ENCODE results near the gene JHY.

JHY gene

DNA sequence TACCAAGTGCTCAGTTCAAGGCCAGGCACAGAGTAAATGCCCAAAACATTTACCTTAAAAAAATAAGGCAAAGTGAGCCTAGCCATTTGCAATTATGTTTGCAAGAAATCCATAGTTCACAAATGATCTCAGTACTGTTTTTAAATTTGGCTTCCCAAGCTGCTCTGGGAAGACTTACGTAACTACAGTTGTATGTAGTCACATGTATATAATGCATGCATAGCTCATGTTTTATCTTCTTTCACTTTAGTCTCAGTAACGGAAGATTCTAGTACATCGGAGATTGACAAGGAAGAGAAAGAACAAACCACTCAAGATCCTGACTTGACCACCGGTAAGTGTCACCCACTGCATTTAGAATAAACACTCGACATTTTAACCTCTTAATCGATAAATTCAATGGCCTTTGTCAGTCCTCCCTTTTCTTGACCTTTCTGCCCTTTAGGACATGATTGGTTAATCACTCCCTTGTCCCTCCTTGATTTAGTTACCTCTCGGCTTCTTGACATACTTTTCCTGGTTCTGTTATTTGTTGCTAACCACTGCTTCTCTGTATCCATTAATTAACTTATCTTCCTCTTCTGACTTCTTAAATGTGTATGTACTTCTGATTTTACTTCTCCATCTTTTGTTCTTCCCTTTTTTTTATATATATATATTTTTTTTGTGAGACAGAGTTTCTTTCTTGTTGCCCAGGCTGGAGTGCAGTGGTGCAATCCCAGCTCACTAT is 18.0 kb upstream of the JHY start:
- intact Hi-C loops (cut with DNase I): no loop called here
- DNase-seq: no peak

DNA sequence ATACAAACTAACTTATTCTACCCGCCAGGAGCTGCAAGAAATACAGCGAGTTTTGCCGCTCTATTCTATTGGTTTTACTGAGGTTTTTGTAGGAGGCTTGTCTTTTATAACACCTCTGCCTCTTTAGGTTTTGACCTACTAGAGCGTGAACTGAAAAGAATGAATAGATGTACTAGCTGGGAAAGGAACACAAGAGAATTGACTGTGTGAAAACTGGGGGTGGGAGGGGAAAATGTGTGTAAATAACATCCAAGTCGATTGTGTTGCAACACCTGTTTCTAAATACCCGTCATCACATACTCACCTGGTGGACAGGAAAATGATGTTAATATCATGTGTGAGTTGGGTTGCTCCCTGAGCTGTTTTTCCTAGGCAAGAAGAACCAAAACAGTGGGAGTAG is 12.9 kb upstream of the JHY start:
- intact Hi-C loops (cut with DNase I): no loop called here
- no peak for DNase-seq

DNA sequence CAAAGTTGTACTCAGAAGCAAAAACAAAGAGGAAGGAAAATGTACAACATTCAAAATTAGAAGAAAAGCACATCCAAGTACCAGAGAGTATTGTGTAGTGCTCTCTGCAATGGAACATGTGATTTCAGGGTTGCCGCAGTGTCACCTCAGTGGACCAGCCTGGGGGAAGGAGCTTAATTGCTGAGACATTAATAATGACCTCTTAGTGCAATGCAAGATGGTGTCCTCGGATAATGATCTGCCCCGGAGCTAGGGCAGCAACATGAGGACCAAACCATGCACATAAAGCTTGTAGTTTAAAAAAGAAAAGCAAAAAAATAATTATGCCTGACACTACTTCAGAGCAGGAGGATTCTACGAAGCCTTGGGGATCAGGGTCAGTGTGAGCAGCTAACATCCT is 11.3 kb upstream of the JHY start:
- DNase-seq: no peak
- intact Hi-C loops (cut with DNase I): no loop called here

DNA sequence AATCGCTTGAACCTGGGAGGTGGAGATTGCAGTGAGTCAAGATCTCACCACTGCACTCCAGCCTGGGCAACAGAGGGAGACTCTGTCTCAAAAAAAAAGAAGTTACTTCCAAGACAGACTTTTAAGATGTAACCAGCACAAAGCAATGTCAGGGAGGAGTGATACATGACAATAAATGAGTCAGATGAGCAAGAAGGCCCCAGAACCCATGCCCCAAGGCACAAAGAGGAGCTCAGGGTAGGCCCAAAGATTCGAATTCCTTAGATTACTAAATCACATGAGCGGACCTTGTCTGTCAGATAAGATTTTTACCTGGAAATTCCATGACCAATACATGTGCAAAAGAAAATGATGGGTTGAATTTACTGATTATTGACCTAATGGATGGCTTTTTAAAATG is 10.5 kb upstream of the JHY start:
- intact Hi-C loops (cut with DNase I): no loop called here
- DNase-seq: no peak

DNA sequence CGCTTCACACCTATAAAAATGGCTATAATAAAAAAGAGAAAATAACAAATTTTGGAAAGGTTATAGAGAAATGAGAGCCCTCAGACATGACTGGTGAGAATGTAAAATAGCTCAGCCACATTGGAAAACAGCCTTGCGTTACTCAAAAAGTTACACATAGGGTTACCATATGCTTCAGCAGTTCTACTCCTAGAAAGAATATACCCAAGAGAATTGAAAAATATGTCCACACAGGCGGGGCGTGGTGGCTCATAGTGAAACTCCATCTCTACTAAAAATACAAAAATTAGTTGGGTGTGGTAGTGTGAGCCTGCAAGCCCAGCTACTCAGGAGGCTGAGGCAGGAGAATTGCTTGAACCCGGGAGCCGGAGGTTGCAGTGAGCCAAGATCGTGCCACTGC is 7.6 kb upstream of the JHY start:
- intact Hi-C loops (cut with DNase I): no loop called here
- DNase-seq: no peak

DNA sequence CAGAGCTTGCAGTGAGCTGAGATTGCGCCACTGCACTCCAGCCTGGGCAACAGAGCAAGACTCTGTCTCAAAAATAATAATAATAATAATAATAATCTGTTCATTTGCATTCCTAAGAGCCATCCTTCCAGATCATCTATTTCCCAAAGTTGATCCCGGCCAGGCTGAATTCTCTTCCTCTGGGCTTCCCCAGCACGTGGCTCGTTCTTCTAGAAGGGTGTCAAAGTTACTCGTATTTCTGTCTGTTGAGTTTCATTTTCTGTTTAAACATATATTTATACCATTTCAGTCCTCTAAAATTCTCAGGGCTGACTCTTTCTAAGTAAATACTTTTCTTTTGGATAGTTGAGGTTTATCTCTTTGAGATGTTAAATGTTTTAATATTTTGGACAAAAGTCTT is 4.8 kb upstream of the JHY start:
- no peak for DNase-seq
- intact Hi-C loops (cut with DNase I): no loop called here

DNA sequence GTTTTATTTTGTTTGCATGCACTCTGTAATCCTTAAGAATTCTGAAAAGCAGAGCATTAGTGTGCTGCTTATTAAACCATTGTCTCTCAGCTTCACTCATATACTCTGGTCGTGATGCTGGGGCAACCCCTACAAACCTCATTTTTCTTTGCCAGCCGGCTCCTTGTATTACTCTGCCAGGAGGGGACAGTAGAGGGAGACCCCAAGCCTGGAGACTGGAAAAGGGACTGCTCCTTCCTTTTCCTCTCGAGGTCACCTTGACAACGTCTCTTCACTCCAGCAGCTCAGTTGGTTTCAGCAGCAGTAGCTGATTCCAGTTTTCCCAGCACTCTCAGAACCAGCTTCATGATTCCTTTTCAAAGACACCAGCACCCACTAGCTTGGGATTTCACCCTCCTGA is 2.8 kb upstream of the JHY start:
- DNase-seq: no peak
- intact Hi-C loops (cut with DNase I): no loop called here

DNA sequence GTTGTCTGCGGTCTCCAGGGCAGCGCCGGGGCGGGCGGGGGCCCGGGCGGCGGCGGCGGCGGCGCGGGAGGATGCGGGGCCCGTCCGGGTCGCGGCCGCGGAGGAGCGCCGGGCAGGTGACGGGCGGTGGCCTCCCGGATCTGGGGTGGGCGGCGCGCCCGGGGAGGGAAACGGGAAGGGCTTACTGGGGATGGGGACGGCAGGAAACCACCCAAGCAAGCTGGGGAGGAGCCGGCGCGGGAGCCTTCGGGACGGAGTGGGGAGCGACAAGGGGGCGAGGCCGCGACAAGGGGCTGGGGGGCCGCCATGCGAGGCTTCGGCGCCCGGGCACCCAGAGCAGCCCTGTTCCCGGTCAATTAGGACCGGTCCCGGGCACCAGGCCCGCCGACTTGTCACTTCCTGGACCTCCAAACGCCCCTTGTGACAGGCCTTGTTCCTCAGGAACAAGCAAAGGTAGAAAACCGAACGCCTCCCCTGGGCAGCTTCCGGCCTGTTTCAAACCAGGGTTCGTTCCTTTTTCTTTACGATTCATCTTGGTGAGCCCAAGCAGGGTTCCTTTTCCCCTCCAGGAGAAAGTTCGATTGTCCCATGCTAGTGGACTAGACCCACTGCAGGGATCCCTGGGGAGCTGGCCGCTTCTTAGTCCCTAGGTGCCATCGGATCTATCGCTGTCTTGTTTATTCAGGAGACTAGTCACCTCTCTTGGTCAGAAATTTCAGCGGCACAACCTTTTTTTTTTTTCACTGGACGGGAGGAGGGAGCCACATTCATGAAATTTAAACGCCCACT is 492 bp downstream of the JHY start:
- peak in 8 of 10 donors; percentile 17 to 89 (median 29) for DNase-seq
- intact Hi-C loops (cut with DNase I): no loop called here

DNA sequence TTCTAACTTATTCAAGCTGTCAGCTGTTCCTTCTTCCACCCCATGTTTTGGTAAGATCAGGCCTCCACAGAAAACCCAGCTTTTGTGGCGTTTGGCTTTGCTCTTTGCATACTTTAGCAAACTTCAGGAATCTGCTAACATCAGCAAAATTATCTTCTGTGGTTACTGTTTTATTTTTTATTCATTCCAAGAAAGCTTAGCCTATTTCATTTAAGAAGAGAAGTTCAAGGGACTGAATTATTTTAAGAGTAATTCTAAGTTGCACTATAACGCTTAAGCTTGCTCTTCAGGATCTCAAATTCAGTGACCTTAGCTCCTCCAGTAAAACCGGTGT is 1.1 kb downstream of the JHY start:
- no peak for DNase-seq
- intact Hi-C loops (cut with DNase I): no loop called here

DNA sequence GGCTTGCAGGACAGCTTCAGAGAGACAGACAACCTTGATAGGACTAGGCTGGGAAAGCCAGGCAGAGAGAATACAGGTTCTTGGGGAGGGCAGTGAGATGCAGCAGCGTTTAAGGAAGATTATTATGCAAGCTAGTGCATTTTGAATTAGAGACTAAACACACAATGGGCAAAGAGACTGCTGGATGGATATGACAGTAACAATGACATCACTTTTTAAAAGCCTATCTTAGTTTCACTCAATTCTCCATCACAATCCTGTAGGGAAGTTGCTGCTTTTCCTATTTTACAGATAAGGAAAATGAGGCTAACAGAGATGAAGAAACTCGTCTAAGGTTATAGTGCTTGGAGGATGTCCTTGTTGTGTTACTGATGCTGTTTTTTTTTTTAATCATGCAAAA is 5.6 kb downstream of the JHY start:
- intact Hi-C loops (cut with DNase I): no loop called here
- no peak for DNase-seq

DNA sequence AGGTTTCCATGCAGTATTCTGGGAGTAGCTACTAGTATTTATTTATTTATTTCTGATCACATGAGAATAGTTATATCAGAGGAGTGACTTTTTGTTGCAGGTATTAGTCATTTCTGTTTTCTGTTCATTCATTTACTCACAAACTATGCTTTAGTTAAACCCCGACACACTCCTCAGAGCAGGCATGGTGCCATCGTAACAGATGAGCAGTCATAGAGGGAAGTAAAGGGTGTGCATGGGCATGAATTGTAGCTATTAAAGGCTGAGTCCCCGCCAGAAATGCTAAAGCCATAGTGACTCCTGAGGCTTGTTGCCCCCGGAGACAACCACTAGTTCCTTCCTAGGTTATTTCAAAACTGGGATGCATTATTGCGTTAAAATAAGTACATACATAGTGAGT is 10.6 kb downstream of the JHY start:
- intact Hi-C loops (cut with DNase I): no loop called here
- DNase-seq: no peak

DNA sequence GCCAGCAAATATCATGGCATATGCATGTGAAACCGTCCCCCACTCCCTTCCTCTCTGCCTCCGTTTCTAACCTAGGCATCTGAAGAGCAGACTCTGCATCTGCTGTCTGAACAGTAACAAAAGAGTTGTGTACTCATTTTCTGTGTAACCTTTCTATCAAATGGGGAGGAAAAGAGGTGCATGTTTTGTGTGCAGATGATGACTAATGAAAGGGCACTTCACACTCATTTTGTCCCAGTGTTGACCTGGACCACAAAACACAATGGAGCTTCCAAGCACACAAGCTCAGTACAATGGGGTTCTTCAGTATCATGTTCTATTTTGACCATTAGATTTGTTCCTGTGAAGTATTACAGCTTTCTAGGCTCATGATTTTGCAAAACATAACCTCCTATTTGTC is 13.0 kb downstream of the JHY start:
- intact Hi-C loops (cut with DNase I): no loop called here
- DNase-seq: no peak

DNA sequence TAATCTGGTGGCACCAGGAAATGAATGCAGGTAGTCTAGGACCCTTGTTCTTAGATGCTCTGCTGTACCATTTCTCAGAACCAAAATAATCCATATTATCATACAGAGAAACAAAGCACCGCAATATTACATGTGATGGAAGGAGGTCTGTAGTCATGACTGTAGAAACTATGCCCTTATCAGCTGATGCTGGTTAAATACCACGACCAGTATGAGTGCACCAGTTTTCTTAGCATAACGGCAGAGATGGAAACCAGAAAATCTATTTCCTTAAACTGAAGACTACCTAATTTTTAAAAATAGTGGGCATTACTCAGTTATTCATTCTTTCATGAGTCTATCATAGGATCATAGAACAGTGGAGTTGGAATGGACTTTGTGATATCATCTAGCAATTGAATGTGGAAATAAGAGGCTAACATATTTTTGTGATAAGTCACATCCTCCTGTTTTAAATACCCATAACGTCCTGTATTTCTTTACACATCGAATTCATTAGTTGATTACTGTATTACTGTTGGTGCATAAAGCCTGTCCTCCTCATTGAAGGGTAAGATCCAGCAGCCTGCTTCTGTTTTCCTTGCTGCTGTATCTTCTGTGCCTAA is 15.1 kb downstream of the JHY start:
- no peak for DNase-seq
- intact Hi-C loops (cut with DNase I): no loop called here

DNA sequence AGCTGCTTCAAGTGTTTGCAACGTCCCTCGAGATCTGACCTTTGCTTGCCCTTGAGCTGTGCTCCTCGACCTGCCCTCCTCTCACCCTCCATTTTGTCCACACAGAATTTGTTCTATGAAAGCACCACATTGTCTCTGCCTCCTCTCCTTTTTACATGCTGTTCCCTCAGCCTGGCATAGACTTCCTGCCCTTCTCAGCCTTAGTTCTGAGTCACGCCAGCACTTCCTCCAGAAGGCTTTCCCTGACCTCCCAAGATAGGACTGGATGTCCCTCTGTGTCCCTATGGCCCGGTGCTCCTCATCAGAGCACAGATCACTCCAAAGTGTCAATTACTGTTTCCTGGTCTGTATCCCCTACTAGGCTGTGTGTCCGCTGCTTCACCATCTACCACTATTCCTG is 16.2 kb downstream of the JHY start:
- intact Hi-C loops (cut with DNase I): no loop called here
- DNase-seq: no peak

DNA sequence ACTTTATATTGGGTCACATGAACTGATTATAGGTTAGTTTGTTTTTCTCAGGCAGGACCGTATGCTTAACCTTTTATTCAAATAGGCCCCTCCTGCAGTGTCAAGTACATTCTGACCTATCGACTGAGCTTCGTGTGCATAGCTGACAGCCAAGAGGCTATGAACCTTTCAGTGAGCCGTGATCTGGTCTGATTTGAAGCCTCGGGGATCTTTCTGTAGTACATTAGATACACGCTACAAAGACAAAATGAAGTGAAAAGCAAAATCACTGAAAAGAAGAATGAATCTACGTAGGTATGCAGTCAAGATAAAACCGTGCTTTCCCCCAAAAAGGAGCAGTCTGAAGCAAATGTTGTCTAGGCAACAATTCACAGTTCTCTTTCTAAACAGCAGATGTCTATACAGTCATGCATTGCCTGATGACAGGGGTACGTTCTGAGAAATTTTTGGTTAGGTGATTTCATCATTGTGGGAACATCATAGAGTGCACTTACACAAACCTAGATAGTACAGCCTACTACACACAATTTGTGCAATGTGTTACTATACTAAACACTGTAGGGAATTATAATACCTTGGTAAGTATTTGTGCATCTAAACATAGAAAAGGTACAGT is 18.1 kb downstream of the JHY start:
- intact Hi-C loops (cut with DNase I): no loop called here

DNA sequence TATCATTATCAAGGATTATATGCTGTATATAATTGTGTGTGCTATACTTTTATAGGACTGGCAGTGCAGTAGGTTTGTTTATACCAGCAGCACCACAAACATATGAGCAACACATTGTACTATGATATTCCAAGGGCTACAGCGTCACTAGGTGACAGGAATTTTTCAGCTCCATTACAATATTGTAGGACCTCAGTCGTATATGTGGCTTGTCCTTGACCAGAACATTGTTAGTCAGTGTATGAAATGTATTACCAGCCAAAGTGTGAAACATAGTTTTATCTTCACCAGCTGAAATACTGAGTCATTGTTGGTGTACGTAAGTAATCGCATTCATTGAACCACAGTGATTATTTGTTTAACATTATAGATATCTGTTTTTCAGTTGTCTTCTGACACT is 20.4 kb downstream of the JHY start:
- intact Hi-C loops (cut with DNase I): no loop called here
- DNase-seq: no peak

More for the DNA sequence above, 18.1 kb downstream of the JHY start:
- DNase-seq: no peak

DNA sequence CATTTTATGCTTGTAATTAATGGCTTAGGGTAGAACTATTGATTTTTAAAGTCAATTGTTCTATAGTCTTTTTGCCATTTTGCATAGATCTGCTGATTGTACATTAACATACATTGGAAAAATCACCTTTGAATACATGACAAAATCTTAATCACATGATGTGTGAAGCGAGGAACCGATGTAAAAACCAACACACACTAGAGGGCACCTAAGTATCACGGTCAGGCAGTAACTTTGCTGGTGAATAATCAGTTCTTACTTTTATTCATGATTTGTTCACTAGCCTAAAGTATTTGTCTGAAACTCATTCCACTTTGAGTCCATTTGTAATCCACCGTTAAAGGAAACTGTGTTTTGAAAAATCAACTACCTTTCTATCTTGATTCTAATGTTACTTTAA is 28.2 kb downstream of the JHY start:
- intact Hi-C loops (cut with DNase I): loop anchor here (5.0 kb wide), 1 partner anchor 112 kb away; no protein-coding TSS in a partner anchor
- DNase-seq: no peak

DNA sequence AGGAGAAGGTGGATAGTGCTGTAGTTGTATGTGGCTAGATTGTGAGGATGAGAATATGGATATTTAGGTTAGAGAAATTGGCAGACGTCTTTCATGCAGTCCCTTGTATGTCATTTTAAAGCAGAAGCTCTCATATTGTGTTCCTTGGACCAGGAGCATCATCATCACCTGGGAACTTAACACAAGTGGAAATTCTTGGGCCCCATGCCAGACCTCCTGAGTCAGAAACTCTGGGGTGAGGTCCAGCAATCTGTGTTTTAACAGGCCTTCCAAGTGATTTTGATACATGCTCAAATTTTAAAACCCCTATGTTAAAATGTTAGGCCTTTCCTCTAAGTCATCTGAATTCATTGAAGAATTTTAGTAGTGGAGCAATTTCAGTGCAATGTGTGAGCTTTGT is 34.8 kb downstream of the JHY start:
- DNase-seq: no peak
- intact Hi-C loops (cut with DNase I): no loop called here

DNA sequence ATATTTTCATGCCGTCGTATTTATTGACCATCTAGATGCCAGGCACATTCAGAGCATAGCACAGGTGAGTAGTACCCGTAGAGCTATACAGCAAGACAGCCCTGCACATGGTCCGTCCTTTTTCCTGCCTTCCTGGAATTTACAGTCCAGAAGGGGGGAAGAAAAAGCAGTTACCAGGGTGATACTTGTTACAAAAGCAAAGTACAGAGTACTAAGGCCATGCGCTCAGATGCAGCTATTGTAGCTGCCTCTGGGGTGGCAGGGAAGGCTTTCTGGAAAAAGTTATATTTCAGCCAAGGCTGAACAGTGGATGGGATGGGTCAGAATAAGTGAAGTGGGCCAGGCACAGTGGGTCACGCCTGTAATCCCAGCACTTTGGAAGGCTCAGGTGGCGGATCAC is 36.2 kb downstream of the JHY start:
- intact Hi-C loops (cut with DNase I): no loop called here
- DNase-seq: no peak

DNA sequence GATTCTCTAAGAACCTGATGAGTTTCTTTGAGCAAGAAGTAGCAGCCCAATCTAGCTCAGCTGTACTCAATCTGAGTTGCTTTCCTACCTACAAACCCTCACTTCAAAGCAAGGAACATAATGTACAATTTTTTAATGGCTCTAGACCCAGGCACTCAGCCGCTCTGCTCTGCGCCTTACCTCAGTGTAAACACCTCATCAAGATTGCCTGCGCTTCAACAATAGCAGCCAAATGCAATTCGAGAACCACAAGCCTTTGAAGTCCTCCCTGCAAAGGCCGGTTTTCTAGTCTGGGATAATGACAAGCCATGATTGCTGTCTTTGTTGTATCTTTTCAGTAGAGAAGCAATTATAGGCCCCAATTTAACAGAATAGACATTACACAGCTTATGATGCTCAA is 38.0 kb downstream of the JHY start:
- intact Hi-C loops (cut with DNase I): no loop called here
- DNase-seq: no peak

DNA sequence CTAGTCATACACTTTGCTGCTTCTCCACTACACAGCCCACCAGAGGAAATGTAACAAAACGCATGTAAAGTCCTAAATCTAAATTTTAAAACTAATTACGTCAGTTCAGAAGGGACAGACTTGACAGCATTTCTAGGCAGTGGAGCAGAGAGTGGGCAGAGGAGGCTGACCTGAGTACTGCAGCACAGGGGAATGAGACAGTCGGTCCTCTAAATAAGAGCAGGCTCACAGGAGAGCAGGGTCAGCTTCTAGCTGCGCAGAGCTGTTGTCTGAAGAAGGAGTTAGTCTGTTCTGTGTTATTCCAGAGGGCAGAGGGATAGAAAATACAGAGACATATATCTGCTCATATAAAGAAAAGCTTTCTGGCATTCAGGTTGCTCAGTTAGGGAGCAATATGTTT is 40.3 kb downstream of the JHY start:
- intact Hi-C loops (cut with DNase I): no loop called here
- no peak for DNase-seq

DNA sequence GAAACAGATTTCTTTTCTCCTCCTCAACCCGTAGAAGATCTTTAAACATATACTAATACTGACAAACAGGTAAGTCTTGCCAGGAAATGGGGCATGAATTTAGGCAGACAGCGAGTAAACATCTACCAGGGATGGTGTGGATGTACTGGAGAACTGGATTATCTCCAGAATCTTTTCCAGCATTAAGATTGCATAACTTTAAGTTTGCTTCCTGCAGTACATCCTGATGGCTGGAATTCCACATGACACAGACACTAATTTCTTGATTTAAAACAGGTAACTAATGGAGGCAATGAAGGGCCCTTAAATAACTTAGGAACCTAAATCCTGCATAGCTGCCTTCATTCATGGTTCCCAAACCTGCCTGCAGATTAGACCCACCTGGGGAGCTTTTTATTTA is 40.7 kb downstream of the JHY start:
- DNase-seq: no peak
- intact Hi-C loops (cut with DNase I): no loop called here

Data from posterior cingulate gyrus (tissue), 11 donors.